ENCODE data around the gene MAP3K15. TPM values are rescaled to one million over a fixed set of nuclear protein-coding genes. Genes with fewer than 3 reads are reported as not detected.
"Not testable (repeated sequence)": the region's sequence is repeated elsewhere in the genome, so short reads cannot be mapped to it uniquely, and the experiment has no call there.

MAP3K15 gene
- total RNA-seq, 1 experiment from 2014 or later, result 0.06 TPM

DNA sequence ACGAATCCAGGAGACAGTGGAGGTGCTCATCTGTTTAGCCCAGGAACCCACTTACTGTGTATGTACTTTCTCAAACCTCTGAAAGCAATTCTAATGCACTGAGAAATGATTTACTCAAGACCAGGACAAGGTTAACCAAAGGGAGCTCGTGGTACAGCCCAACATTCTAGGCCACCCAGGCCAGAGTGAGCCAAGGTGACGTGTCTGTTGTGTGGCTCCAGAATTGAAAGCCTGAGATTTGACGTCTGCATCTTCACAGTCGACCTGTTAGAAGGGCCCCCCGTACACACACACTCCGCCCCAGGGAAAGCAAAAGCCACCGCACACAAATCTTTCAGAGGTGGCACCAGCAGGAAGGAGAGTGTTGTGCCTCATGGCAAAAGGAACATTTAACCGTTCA, 2.3 kb downstream of the MAP3K15 start:
- Histone ChIP-seq H3K27me3 (replicated peaks; ENCODE audit: insufficient read depth, low read depth, low read length, poor library complexity) (peaks cover 5% of the 10 kb centered on the region), H3K27ac (ENCODE audit: low read depth, low read length, poor library complexity, severe bottlenecking) (no peak overlapping the region), H3K9me3 (ENCODE audit: low read depth, low read length, poor library complexity, severe bottlenecking) (no peaks in the 10 kb centered on the region), H3K36me3 (ENCODE audit: insufficient read depth, low read length, poor library complexity, severe bottlenecking) (no peaks in the 10 kb centered on the region), H3K4me1 (ENCODE audit: insufficient read depth, low read length, poor library complexity, severe bottlenecking) (no peaks in the 10 kb centered on the region), H3K4me3 (ENCODE audit: low read depth, low read length, poor library complexity, severe bottlenecking) (no peak overlapping the region)
- ChIA-PET POLR2A (ENCODE audit: low non-redundant PET) (no interaction called here), CTCF (no interaction called here)
- DNase-seq (ENCODE audit: low spot score), result no peak
- TF ChIP-seq EZH2 (IDR thresholded peaks at IDR 0.05; ENCODE audit: borderline replicate concordance, low read depth, low read length, poor library complexity, severe bottlenecking), result no peak
- TF ChIP-seq, protein P1, sequence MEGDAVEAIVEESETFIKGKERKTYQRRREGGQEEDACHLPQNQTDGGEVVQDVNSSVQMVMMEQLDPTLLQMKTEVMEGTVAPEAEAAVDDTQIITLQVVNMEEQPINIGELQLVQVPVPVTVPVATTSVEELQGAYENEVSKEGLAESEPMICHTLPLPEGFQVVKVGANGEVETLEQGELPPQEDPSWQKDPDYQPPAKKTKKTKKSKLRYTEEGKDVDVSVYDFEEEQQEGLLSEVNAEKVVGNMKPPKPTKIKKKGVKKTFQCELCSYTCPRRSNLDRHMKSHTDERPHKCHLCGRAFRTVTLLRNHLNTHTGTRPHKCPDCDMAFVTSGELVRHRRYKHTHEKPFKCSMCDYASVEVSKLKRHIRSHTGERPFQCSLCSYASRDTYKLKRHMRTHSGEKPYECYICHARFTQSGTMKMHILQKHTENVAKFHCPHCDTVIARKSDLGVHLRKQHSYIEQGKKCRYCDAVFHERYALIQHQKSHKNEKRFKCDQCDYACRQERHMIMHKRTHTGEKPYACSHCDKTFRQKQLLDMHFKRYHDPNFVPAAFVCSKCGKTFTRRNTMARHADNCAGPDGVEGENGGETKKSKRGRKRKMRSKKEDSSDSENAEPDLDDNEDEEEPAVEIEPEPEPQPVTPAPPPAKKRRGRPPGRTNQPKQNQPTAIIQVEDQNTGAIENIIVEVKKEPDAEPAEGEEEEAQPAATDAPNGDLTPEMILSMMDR (conservative IDR thresholded peaks at IDR 0.05; ENCODE audit: low read depth, low read length), result no peak
- intact Hi-C loops (cut with micrococcal nuclease; ENCODE audit: unreplicated experiment), result no loop called here
- no TSS peak for BruUV-seq (replicated peaks)

DNA sequence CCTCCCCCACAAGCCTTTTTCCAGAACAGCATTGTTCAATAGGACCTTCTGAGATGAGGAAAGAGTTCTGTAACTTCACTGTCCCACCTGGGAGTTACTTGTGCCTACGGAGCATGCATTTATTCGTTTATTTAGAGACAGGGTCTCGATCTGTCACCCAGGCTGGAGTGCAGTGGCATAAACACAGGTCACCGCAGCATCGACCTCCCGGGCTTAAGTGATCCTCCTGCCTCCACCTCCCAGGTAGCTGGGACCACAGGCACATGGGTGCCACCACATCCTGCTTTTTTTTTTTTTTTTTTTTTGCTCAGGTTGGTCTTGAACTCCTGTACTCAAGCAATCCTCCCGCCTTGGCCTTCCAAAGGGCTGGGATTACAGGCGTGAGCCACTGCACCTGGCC, 2.9 kb downstream of the MAP3K15 start:
- intact Hi-C loops (cut with micrococcal nuclease; ENCODE audit: unreplicated experiment), result no loop called here
- CTCF ChIA-PET, result no interaction called here
- POLR2A ChIA-PET (ENCODE audit: low non-redundant PET), result no interaction called here
- Histone ChIP-seq H3K27ac (ENCODE audit: low read depth, low read length, poor library complexity, severe bottlenecking) (no peak overlapping the region), H3K36me3 (ENCODE audit: insufficient read depth, low read length, poor library complexity, severe bottlenecking) (no peaks in the 10 kb centered on the region), H3K4me3 (ENCODE audit: low read depth, low read length, poor library complexity, severe bottlenecking) (no peak overlapping the region), H3K4me1 (ENCODE audit: insufficient read depth, low read length, poor library complexity, severe bottlenecking) (no peaks in the 10 kb centered on the region), H3K27me3 (replicated peaks; ENCODE audit: insufficient read depth, low read depth, low read length, poor library complexity) (peaks cover 5% of the 10 kb centered on the region), H3K9me3 (ENCODE audit: low read depth, low read length, poor library complexity, severe bottlenecking) (no peaks in the 10 kb centered on the region)
- no TSS peak for BruUV-seq (replicated peaks)
- DNase-seq (ENCODE audit: low spot score), result no peak
- TF ChIP-seq EZH2 (IDR thresholded peaks at IDR 0.05; ENCODE audit: borderline replicate concordance, low read depth, low read length, poor library complexity, severe bottlenecking), result no peak
- TF ChIP-seq, protein P1 (conservative IDR thresholded peaks at IDR 0.05; ENCODE audit: low read depth, low read length), result no peak

DNA sequence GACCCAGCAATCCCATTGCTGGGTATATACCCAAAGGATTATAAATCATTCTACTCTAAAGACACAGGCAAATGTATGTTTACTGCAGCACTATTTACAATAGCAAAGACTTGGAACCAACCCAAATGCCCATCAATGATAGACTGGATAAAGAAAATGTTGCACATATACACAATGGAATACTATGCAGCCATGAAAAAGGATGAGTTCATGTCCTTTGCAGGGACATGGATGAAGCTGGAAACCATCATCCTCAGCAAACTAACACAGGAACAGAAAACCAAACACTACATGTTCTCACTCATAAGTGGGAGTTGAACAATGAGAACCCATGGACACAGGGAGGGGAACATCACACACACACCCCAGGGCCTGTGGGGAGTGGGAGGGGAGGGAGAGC, 3.5 kb downstream of the MAP3K15 start:
- H3K4me1 ChIP-seq (ENCODE audit: insufficient read depth, low read length, poor library complexity, severe bottlenecking); H3K9me3 ChIP-seq (ENCODE audit: low read depth, low read length, poor library complexity, severe bottlenecking); POLR2A ChIA-PET (ENCODE audit: low non-redundant PET); H3K27me3 ChIP-seq (replicated peaks; ENCODE audit: insufficient read depth, low read depth, low read length, poor library complexity); DNase-seq (ENCODE audit: low spot score); CTCF ChIA-PET; intact Hi-C loops (cut with micrococcal nuclease; ENCODE audit: unreplicated experiment); H3K36me3 ChIP-seq (ENCODE audit: insufficient read depth, low read length, poor library complexity, severe bottlenecking); BruUV-seq (replicated peaks); H3K4me3 ChIP-seq (ENCODE audit: low read depth, low read length, poor library complexity, severe bottlenecking); H3K27ac ChIP-seq (ENCODE audit: low read depth, low read length, poor library complexity, severe bottlenecking): not testable (repeated sequence)

- no TSS peak for BruUV-seq (replicated peaks)
- no peak for DNase-seq (ENCODE audit: low spot score)
- ChIA-PET POLR2A (ENCODE audit: low non-redundant PET) (no interaction called here), CTCF (no interaction called here)
- Histone ChIP-seq H3K27ac (ENCODE audit: low read depth, low read length, poor library complexity, severe bottlenecking) (no peak overlapping the region), H3K4me3 (ENCODE audit: low read depth, low read length, poor library complexity, severe bottlenecking) (no peak overlapping the region), H3K27me3 (replicated peaks; ENCODE audit: insufficient read depth, low read depth, low read length, poor library complexity) (no peaks in the 10 kb centered on the region), H3K9me3 (ENCODE audit: low read depth, low read length, poor library complexity, severe bottlenecking) (no peaks in the 10 kb centered on the region), H3K4me1 (ENCODE audit: insufficient read depth, low read length, poor library complexity, severe bottlenecking) (no peaks in the 10 kb centered on the region), H3K36me3 (ENCODE audit: insufficient read depth, low read length, poor library complexity, severe bottlenecking) (no peaks in the 10 kb centered on the region)
- intact Hi-C loops (cut with micrococcal nuclease; ENCODE audit: unreplicated experiment), result no loop called here
- TF ChIP-seq, protein P1 (conservative IDR thresholded peaks at IDR 0.05; ENCODE audit: low read depth, low read length), result no peak
- TF ChIP-seq EZH2 (IDR thresholded peaks at IDR 0.05; ENCODE audit: borderline replicate concordance, low read depth, low read length, poor library complexity, severe bottlenecking), result no peak
Measured at GRCh38 chrX:19496711-19497110, 18.6 kb downstream of the MAP3K15 start.
